ENCODE measurements around the gene PDSS2.

The PDSS2 gene

GRCh38 chr6:107267634-107268033 lies 191.7 kb downstream of the PDSS2 start:
- no peaks in the 10 kb centered on the region for H3K36me3 ChIP-seq
- no peak overlapping the region for H3K27ac ChIP-seq
- H3K27me3 ChIP-seq (ENCODE audit: insufficient read depth, low read depth, severe bottlenecking): no peaks in the 10 kb centered on the region
- no peak for TF ChIP-seq CTCF (IDR thresholded peaks at IDR 0.05; ENCODE audit: low read depth, low read length)
- H3K9me3 ChIP-seq (ENCODE audit: severe bottlenecking): no peaks in the 10 kb centered on the region
- H3K4me3 ChIP-seq (ENCODE audit: low read depth, low read length): no peak overlapping the region
- DNase-seq: no peak

- Histone ChIP-seq H3K4me3 (ENCODE audit: low read depth, low read length) (no peak overlapping the region), H3K9me3 (ENCODE audit: severe bottlenecking) (no peaks in the 10 kb centered on the region), H3K36me3 (no peaks in the 10 kb centered on the region), H3K27ac (no peak overlapping the region), H3K27me3 (ENCODE audit: insufficient read depth, low read depth, severe bottlenecking) (no peaks in the 10 kb centered on the region)
- no peak for TF ChIP-seq CTCF (IDR thresholded peaks at IDR 0.05; ENCODE audit: low read depth, low read length)
- no peak for DNase-seq
These were observed 192.4 kb downstream of the PDSS2 start for GRCh38 chr6:107267006-107267405.

GRCh38 chr6:107266563-107266962 lies 192.8 kb downstream of the PDSS2 start:
- H3K36me3 ChIP-seq: no peaks in the 10 kb centered on the region
- no peaks in the 10 kb centered on the region for H3K9me3 ChIP-seq (ENCODE audit: severe bottlenecking)
- no peak for TF ChIP-seq CTCF (IDR thresholded peaks at IDR 0.05; ENCODE audit: low read depth, low read length)
- no peak overlapping the region for H3K4me3 ChIP-seq (ENCODE audit: low read depth, low read length)
- no peak overlapping the region for H3K27ac ChIP-seq
- no peaks in the 10 kb centered on the region for H3K27me3 ChIP-seq (ENCODE audit: insufficient read depth, low read depth, severe bottlenecking)
- no peak for DNase-seq

- no peak for TF ChIP-seq CTCF (IDR thresholded peaks at IDR 0.05; ENCODE audit: low read depth, low read length)
- Histone ChIP-seq H3K27ac (no peak overlapping the region), H3K4me3 (ENCODE audit: low read depth, low read length) (no peak overlapping the region), H3K9me3 (ENCODE audit: severe bottlenecking) (no peaks in the 10 kb centered on the region), H3K36me3 (no peaks in the 10 kb centered on the region), H3K27me3 (ENCODE audit: insufficient read depth, low read depth, severe bottlenecking) (no peaks in the 10 kb centered on the region)
- no peak for DNase-seq
These were observed 195.0 kb downstream of the PDSS2 start for GRCh38 chr6:107264357-107264840.

- no peak overlapping the region for H3K27ac ChIP-seq
- H3K4me3 ChIP-seq (ENCODE audit: low read depth, low read length): no peak overlapping the region
- no peaks in the 10 kb centered on the region for H3K9me3 ChIP-seq (ENCODE audit: severe bottlenecking)
- H3K27me3 ChIP-seq (ENCODE audit: insufficient read depth, low read depth, severe bottlenecking): no peaks in the 10 kb centered on the region
- H3K36me3 ChIP-seq: no peaks in the 10 kb centered on the region
- no peak for TF ChIP-seq CTCF (IDR thresholded peaks at IDR 0.05; ENCODE audit: low read depth, low read length)
- DNase-seq: no peak
These were observed 199.4 kb downstream of the PDSS2 start for GRCh38 chr6:107259951-107260350.

- Histone ChIP-seq H3K27ac (no peak overlapping the region), H3K27me3 (ENCODE audit: insufficient read depth, low read depth, severe bottlenecking) (no peaks in the 10 kb centered on the region), H3K36me3 (no peaks in the 10 kb centered on the region), H3K9me3 (ENCODE audit: severe bottlenecking) (no peaks in the 10 kb centered on the region), H3K4me3 (ENCODE audit: low read depth, low read length) (no peak overlapping the region)
- TF ChIP-seq CTCF (IDR thresholded peaks at IDR 0.05; ENCODE audit: low read depth, low read length): no peak
- DNase-seq: no peak
These were observed 211.2 kb downstream of the PDSS2 start for GRCh38 chr6:107248147-107248546.

Data from WERI-Rb-1 (cell line).